PC-3 (cell line): ENCODE results near the gene PLXNA4. TPM values are rescaled to one million over a fixed set of nuclear protein-coding genes. Genes with fewer than 3 reads are reported as not detected.

Experiments
- ATAC-seq: fragments of 200-7000 bp; cut with Tn5 transposase; 2 replicates; pipeline ENCODE4 v1.9.1; 2020; ENCODE audit warnings: mild to moderate bottlenecking, moderate library complexity
- BruUV-seq: library from RNA; stranded (reverse); fragments of 400-500 nt; replicated peaks from 2 replicates; lab custom pipeline; 2021; lab: Mats Ljungman, UMichigan
- CTCF ChIA-PET: fragments of 300-600 bp; sonication (Branson Sonifier 250); formaldehyde crosslinking; loops from one replicate; lab custom pipeline; 2022; ENCODE audit warnings: antibody characterized with exemption; lab: Charles Lee
- POLR2A ChIA-PET: fragments of 300-600 bp; sonication (Branson Sonifier 250); formaldehyde crosslinking; loops from one replicate; lab custom pipeline; 2022; ENCODE audit warnings: antibody characterized with exemption; ENCODE audit not compliant: unreplicated experiment; lab: Charles Lee
- DNase-seq: peaks from one replicate; pipeline ENCODE4 v3.0.0-alpha.2; 2015
- H2AFZ ChIP-seq: fragments of 300-600 bp; sonication (generic); 2 replicates; pipeline ENCODE4 v1.6.0; 2016; ENCODE audit warnings: antibody characterized with exemption, low read length
- H3F3A ChIP-seq: fragments of 300-600 bp; sonication (generic); one replicate; pipeline ENCODE4 v1.6.0; 2017; ENCODE audit warnings: antibody characterized with exemption, low read length, control low read depth, mild to moderate bottlenecking; ENCODE audit not compliant: unreplicated experiment
- H3K27ac ChIP-seq: fragments of 300-600 bp; sonication (generic); 2 replicates; pipeline ENCODE4 v1.5.1; 2016; ENCODE audit warnings: mild to moderate bottlenecking, low read length
- H3K27me3 ChIP-seq: fragments of 300-600 bp; sonication (generic); 2 replicates; pipeline ENCODE4 v1.6.1; 2016; ENCODE audit warnings: low read length, mixed read lengths
- H3K36me3 ChIP-seq: fragments of 300-600 bp; sonication (generic); 2 replicates; pipeline ENCODE4 v1.6.1; 2016; ENCODE audit warnings: low read depth, mixed run types, low read length, mixed read lengths
- H3K4me1 ChIP-seq: fragments of 300-600 bp; sonication (generic); 2 replicates; pipeline ENCODE4 v1.5.1; 2016; ENCODE audit warnings: low read length; ENCODE audit not compliant: insufficient read depth
- H3K4me2 ChIP-seq: fragments of 300-600 bp; sonication (generic); 2 replicates; pipeline ENCODE4 v1.6.0; 2016; ENCODE audit warnings: low read length
- H3K4me3 ChIP-seq: fragments of 300-600 bp; sonication (generic); 2 replicates; pipeline ENCODE4 v1.5.1; 2016; ENCODE audit warnings: mild to moderate bottlenecking, low read length, mixed read lengths
- H3K79me2 ChIP-seq: fragments of 300-600 bp; sonication (generic); 2 replicates; pipeline ENCODE4 v1.6.1; 2017; ENCODE audit warnings: low read length, mixed read lengths
- H3K9ac ChIP-seq: fragments of 300-600 bp; sonication (generic); 2 replicates; pipeline ENCODE4 v1.6.0; 2016; ENCODE audit warnings: mild to moderate bottlenecking, low read length
- H3K9me2 ChIP-seq: fragments of 300-600 bp; sonication (generic); replicated peaks from 2 replicates; pipeline ENCODE4 v1.6.1; 2016; ENCODE audit warnings: mixed run types, low read length, mixed read lengths
- H3K9me3 ChIP-seq: fragments of 300-600 bp; sonication (generic); 2 replicates; pipeline ENCODE4 v1.6.1; 2016; ENCODE audit warnings: low read length, mixed read lengths
- H4K20me1 ChIP-seq: fragments of 300-600 bp; sonication (generic); 2 replicates; pipeline ENCODE4 v1.6.1; 2016; ENCODE audit warnings: low read length, mixed read lengths
- EZH2 ChIP-seq: fragments of 300-600 bp; sonication (generic); IDR thresholded peaks from one replicate; pipeline ENCODE4 v1.6.1; 2017; ENCODE audit warnings: antibody characterized with exemption, mild to moderate bottlenecking, low read length; ENCODE audit not compliant: unreplicated experiment
- EZH2phosphoT487 ChIP-seq: fragments of 300-600 bp; sonication (generic); IDR thresholded peaks from 2 replicates; pipeline ENCODE4 v1.6.1; 2018; ENCODE audit warnings: mild to moderate bottlenecking, antibody characterized with exemption, low read length, borderline replicate concordance
- intact Hi-C: fragments of 100-400 bp; cut with micrococcal nuclease; formaldehyde crosslinking; loops from 2 replicates; pipeline ENCODE4 v1.9.0; 2023
- total RNA-seq: library from RNA; depleted of rRNA; stranded (reverse); fragments of >200 nt; gene quantifications from 2 replicates; pipeline ENCODE4 v1.2.3, GENCODE V29; 2014
- TF ChIP-seq, protein P1 (sequence below): fragments of 300-600 bp; sonication (generic); conservative IDR thresholded peaks from 2 replicates; pipeline ENCODE4 v1.5.1; 2017; ENCODE audit warnings: antibody characterized with exemption, low read depth, mild to moderate bottlenecking, low read length

Gene PLXNA4
- total RNA-seq, 1 experiment from 2014 or later, result 1.2 TPM

DNA sequence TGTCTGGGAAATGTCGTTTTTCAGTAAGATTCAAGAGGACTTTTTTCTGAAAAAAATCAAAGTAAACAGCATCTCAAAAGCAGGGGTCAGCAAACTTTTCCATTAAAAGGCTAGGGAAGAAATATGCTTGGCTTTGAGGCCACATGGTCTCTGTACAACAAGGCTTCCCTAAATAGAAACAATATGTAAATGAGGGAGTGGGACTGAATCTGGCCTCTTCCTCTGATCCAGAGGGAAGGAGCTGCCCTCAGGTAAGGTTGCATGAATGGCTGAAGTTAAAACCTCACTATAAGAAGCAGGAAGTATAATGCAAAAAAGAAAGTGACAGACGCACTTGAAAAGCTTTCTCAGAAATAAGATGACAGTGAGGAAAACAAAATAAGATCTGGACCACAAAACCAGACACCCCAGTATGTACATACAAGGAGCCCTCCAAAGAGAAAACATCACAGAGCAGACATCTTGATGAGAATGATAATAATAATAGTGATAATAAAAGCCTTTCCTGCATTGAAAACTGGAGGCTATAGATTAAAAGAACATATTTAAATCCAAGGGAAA is 115.2 kb downstream of the PLXNA4 start:
- Histone ChIP-seq H3K79me2 (no peaks in the 10 kb centered on the region), H3K4me3 (no peak overlapping the region), H3K4me1 (peaks cover 15% of the 10 kb centered on the region), H3K9me2 (no peaks in the 10 kb centered on the region), H3K4me2 (no peak overlapping the region), H3F3A (no peaks in the 10 kb centered on the region), H3K9ac (no peak overlapping the region), H2AFZ (no peak overlapping the region), H3K27me3 (no peaks in the 10 kb centered on the region), H3K9me3 (no peaks in the 10 kb centered on the region), H3K27ac (no peak overlapping the region), H3K36me3 (no peaks in the 10 kb centered on the region), H4K20me1 (no peaks in the 10 kb centered on the region)
- no TSS peak for BruUV-seq
- intact Hi-C loops, result no loop called here
- DNase-seq, result no peak
- CTCF ChIA-PET, result no interaction called here
- POLR2A ChIA-PET, result no interaction called here
- ATAC-seq, result no peak
- TF ChIP-seq, protein P1, sequence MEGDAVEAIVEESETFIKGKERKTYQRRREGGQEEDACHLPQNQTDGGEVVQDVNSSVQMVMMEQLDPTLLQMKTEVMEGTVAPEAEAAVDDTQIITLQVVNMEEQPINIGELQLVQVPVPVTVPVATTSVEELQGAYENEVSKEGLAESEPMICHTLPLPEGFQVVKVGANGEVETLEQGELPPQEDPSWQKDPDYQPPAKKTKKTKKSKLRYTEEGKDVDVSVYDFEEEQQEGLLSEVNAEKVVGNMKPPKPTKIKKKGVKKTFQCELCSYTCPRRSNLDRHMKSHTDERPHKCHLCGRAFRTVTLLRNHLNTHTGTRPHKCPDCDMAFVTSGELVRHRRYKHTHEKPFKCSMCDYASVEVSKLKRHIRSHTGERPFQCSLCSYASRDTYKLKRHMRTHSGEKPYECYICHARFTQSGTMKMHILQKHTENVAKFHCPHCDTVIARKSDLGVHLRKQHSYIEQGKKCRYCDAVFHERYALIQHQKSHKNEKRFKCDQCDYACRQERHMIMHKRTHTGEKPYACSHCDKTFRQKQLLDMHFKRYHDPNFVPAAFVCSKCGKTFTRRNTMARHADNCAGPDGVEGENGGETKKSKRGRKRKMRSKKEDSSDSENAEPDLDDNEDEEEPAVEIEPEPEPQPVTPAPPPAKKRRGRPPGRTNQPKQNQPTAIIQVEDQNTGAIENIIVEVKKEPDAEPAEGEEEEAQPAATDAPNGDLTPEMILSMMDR, result no peak
- TF ChIP-seq EZH2 (no peak), EZH2phosphoT487 (no peak)

DNA sequence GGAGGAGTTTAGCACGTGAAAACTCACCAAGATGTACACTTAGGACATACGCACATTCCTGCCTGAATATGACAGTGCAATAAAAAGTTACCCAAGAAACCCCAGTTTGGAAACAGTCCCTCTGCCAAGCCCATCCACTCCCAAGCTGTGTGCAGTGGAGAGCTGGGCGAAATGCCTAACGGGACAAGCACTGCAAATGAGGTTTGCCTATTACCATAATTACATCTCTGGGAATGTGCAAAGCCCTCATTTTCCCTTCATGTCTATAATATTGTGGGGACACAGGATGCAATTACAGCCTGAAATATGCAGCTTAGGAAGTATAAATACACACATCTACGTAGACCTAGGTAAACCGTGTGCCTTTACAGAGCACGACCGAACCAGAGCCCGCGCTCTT is 117.5 kb downstream of the PLXNA4 start:
- no peak for TF ChIP-seq EZH2
- TF ChIP-seq, protein P1, result no peak
- TF ChIP-seq EZH2phosphoT487, result no peak
- H4K20me1 ChIP-seq, result no peaks in the 10 kb centered on the region
- no peak overlapping the region for H3K27ac ChIP-seq
- POLR2A ChIA-PET, result no interaction called here
- H3K9me3 ChIP-seq, result no peaks in the 10 kb centered on the region
- no peak overlapping the region for H2AFZ ChIP-seq
- no peaks in the 10 kb centered on the region for H3K4me1 ChIP-seq
- H3K79me2 ChIP-seq, result no peaks in the 10 kb centered on the region
- no peaks in the 10 kb centered on the region for H3K9me2 ChIP-seq
- H3K27me3 ChIP-seq, result no peaks in the 10 kb centered on the region
- intact Hi-C loops, result no loop called here
- no peak overlapping the region for H3K9ac ChIP-seq
- no peak overlapping the region for H3K4me3 ChIP-seq
- DNase-seq (no peak), ATAC-seq (no peak)
- no peaks in the 10 kb centered on the region for H3F3A ChIP-seq
- CTCF ChIA-PET, result no interaction called here
- no peaks in the 10 kb centered on the region for H3K36me3 ChIP-seq
- H3K4me2 ChIP-seq, result no peak overlapping the region
- no TSS peak for BruUV-seq

DNA sequence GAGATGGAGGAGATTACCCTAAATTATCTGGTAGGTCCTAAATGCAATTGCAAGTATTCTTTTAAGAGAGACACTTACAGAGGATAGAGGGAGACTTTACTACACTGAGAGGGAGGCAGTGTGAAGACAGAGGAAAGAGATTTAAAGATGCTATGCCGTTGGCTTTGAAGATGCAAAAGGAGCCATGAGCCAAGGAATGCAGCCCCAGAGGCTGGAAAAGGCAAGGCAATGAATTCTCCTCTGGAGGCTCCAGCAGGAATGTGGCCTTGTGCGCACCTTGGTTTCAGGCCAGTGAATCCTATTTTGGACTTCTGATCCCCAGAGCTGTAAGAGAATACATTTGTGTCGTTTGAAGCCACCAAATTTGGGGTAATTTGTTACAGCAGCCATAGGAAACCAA is 118.6 kb downstream of the PLXNA4 start:
- H3K4me1 ChIP-seq, result no peaks in the 10 kb centered on the region
- no peaks in the 10 kb centered on the region for H3K27me3 ChIP-seq
- no peak overlapping the region for H3K4me2 ChIP-seq
- H3K36me3 ChIP-seq, result no peaks in the 10 kb centered on the region
- no peaks in the 10 kb centered on the region for H3K9me3 ChIP-seq
- intact Hi-C loops, result no loop called here
- H2AFZ ChIP-seq, result no peak overlapping the region
- TF ChIP-seq, protein P1, result no peak
- TF ChIP-seq EZH2phosphoT487 (no peak), EZH2 (no peak)
- no peak overlapping the region for H3K9ac ChIP-seq
- ChIA-PET CTCF (no interaction called here), POLR2A (interaction anchor here (0.5 kb wide), 1 partner anchor 352 kb away, joined by 3 read pairs; no protein-coding TSS in a partner anchor)
- H3K79me2 ChIP-seq, result no peaks in the 10 kb centered on the region
- H4K20me1 ChIP-seq, result no peaks in the 10 kb centered on the region
- no peaks in the 10 kb centered on the region for H3F3A ChIP-seq
- ATAC-seq, result no peak
- BruUV-seq, result no TSS peak
- no peak overlapping the region for H3K4me3 ChIP-seq
- H3K27ac ChIP-seq, result no peak overlapping the region
- no peaks in the 10 kb centered on the region for H3K9me2 ChIP-seq
- DNase-seq, result no peak
